Measurements from ENCODE around the gene FARP1.

Gene FARP1

GRCh38 chr13:98504371-98504963, 361.6 kb downstream of the FARP1 start:
- no peak for DNase-seq (ENCODE audit: low read depth in 2 of 2)

Measured in stimulated activated CD4-positive, alpha-beta T cell treated with anti-CD3 and anti-CD28 coated beads, Interleukin-12 subunit alpha, Interleukin-12 subunit beta, amount 100 ng/mL, for 24 hours (primary cell).